Measurements from ENCODE around the gene SH3D19.
"Not testable (repeated sequence)": the region's sequence is repeated elsewhere in the genome, so short reads cannot be mapped to it uniquely, and the experiment has no call there.

Gene SH3D19

GRCh38 chr4:151238477-151238876 is 86.9 kb downstream of the SH3D19 start:
- no peak for TF ChIP-seq ZFX (IDR thresholded peaks at IDR 0.05)
- 0 out of 2 replicates have a peak, but pooled peaks have one; percentile 10 for TF ChIP-seq CTCF (conservative IDR thresholded peaks at IDR 0.05)

GRCh38 chr4:151236036-151236435 is 89.4 kb downstream of the SH3D19 start:
- no peak overlapping the region for H3K27ac ChIP-seq
- TF ChIP-seq CTCF (conservative IDR thresholded peaks at IDR 0.05) = no peak
- no peak for TF ChIP-seq ZFX (IDR thresholded peaks at IDR 0.05)

More at GRCh38 chr4:151238477-151238876, 86.9 kb downstream of the SH3D19 start:
- no peak overlapping the region for H3K27ac ChIP-seq

- H3K27ac ChIP-seq = not testable (repeated sequence)
Measured at GRCh38 chr4:151235373-151235772, 90.0 kb downstream of the SH3D19 start.

GRCh38 chr4:151233600-151233999 is 91.8 kb downstream of the SH3D19 start:
- no peak overlapping the region for H3K27ac ChIP-seq
- TF ChIP-seq ZFX (IDR thresholded peaks at IDR 0.05) = no peak
- no peak for TF ChIP-seq CTCF (conservative IDR thresholded peaks at IDR 0.05)

GRCh38 chr4:151231915-151232595 is 93.3 kb downstream of the SH3D19 start:
- no peak overlapping the region for H3K27ac ChIP-seq
- no peak for TF ChIP-seq CTCF (conservative IDR thresholded peaks at IDR 0.05)
- no peak for TF ChIP-seq ZFX (IDR thresholded peaks at IDR 0.05)

- H3K27ac ChIP-seq = no peak overlapping the region
Measured at GRCh38 chr4:151228189-151229119, 97.0 kb downstream of the SH3D19 start.

GRCh38 chr4:151227731-151228130 is 97.7 kb downstream of the SH3D19 start:
- no peak overlapping the region for H3K27ac ChIP-seq
- TF ChIP-seq ZFX (IDR thresholded peaks at IDR 0.05) (no peak), CTCF (conservative IDR thresholded peaks at IDR 0.05) (no peak)

More at GRCh38 chr4:151228189-151229119, 97.0 kb downstream of the SH3D19 start:
- TF ChIP-seq ZFX (IDR thresholded peaks at IDR 0.05) = no peak

GRCh38 chr4:151227172-151227571 is 98.2 kb downstream of the SH3D19 start:
- H3K27ac ChIP-seq = no peak overlapping the region
- TF ChIP-seq CTCF (conservative IDR thresholded peaks at IDR 0.05) (no peak), ZFX (IDR thresholded peaks at IDR 0.05) (no peak)
